ENCODE measurements around the gene PRR5.
"Not testable (repeated sequence)": the region's sequence is repeated elsewhere in the genome, so short reads cannot be mapped to it uniquely, and the experiment has no call there.

The PRR5 gene

DNA sequence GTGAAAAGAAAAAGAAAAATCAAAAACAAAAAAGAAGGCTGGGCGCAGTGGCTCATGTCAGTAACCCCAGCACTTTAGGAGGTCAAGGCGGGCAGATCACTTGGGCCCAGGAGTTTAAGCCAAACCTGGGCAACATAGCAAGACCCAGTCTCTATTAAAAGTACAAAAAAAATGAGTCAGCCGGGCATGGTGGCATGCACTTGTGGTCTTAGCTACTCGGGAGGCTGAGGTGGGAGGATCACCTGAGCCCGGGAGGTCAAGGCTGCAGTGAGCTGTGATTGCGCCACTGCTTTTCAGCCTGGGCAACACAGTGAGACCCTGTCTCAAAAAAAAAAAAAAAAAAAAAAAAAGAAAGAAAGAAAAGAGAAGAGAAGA, 26.0 kb upstream of the PRR5 start:
- DNase-seq = not testable (repeated sequence)

DNA sequence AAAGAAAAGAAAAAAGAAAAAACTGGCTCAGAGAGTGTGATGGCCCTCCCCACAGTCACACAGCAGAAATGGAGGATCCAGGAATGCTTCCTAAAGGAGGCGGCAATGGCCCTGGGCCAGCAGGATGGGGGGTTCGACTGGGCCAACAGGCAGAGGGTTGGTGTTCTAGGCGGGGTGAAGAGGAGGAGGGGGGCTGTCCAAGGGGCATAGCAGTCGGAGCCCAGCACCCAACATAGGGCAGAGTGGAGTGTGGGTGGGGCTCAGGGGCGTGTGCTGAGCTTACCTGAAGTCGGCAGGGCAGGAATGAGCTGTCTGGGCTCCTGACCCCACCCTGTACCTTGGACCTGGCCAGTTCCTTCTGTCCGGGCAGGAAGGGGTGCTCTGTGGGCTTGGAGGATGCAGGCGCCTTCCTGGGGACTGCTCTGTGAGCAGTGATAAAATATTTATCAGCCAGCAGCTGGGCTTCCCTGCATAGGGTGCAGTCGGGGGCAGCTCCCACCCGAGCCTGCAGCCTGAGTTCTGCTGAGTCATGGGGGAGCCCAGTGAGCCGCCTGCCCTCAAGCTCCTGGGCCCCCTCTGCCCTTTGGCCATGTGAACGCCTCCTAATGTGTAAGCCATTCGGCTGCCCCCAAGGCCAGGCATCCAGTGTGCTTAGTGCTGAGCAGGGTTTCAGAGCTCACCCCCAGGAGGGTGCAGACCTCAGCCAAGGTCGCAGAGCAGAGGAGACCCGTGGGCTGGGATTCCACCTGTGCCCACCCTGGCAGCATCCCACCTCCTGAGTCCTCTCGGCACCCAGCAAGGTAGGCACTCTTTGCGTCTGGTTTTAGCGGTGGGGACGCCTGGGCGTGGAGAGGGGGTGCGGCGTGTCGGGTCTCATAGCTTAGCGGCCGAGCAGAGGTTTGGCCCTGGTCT, 25.3 kb upstream of the PRR5 start:
- DNase-seq = no peak

DNA sequence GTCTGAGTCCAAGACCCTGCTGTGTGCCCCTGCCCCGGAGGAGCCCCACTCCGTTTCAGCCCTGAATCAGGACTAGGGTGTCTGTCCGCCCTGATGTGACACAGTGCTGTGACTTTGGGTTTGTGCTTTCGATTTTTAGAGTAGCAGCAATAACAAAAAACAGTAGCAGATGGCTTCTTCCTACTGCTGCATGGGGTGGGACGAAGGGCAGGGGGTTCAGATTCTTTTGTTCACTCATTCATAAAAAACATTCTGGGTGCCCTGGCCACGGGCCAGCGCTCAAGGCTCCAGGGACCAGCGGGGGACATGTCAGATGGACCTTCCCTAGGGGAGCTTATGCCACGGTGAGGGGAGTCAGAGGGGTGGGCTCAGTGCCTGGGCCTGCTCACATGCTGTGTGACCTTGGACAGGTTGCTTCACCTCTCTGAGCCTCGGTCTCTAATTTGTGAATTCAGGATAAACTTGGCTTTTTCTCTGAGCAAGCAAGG, 24.6 kb upstream of the PRR5 start:
- DNase-seq = no peak

DNA sequence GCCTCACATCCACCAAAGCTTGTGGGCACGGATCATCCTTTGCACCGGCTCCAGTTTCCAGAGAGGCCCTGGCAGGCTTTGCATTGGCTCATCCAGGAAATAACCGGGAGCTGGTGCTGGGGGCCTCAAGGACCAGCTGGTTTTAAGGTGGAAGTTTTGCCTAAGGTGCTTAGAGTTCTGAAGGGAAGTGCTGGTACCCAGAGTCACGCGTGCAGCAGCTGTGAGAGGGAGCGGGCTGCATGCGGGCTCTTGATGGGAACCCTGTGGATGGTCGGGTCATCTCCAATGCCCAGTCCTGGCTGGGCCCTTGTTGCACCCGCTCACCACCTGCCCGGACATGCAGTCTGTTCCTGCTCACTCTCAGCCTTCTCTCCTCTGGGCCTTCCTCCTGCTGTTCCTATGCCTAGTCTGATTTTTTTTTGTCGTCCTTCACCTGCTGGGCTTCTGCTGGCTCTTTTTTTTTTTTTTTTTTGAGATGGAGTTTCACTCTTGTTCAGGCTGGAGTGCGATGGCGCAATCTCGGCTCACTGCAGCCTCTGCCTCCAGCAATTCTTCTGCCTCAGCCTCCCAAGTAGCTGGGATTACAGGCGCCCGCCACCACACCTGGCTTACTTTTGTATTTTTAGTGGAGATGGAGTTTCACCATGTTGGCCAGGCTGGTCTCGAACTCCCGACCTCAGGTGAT, 24.0 kb upstream of the PRR5 start:
- no peak for DNase-seq

DNA sequence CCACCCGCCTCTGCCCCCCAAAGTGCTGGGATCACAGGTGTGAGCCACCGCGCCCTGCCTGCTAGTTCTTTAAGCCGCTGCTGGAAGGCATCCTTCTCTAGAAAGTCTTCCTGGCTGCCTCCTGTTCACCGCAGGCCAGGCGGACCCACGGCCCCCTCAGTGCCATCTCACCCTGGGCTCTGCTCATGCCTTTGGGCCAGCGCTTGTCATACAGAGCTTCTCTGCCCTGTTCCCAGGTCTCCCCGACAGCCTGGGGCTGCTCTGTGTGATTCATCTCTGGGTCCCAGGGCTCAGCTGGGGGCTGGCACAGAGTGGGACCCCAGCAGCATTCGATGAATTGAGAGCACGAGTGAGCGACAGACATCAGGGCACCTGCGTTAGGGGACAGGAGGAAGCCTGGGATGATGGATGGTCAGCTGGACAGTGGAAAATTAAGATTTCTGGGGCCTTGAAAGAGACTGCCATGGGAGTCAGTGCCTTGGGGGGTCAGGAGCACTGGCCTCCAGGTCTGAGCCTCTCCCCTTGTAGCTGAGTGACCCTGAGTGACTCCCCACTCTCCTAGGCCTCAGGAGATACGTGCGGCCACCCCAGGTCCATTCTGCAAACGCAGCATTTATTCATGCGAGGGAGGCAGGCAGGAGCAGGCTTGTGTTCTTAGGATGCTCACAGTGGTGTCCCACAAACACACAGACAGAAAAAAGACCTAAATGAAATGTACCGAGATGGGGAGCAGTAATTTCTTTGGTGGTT, 23.3 kb upstream of the PRR5 start:
- no peak for DNase-seq

DNA sequence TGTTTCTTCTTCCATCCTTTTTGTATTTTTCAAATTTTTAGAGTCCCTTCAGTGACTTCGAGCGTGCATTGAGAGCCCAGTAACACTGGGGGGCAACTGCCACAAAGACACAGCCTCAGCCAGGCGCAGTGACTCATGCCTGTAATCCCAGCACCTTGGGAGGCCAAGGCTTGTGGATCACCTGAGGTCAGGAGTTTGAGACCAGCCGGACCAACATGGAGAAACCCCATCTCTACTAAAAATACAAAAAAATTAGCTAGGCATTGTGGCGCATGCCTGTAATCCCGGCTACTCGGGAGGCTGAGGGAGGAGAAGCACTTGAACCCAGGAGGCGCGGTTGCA, 22.7 kb upstream of the PRR5 start:
- DNase-seq = not testable (repeated sequence)

DNA sequence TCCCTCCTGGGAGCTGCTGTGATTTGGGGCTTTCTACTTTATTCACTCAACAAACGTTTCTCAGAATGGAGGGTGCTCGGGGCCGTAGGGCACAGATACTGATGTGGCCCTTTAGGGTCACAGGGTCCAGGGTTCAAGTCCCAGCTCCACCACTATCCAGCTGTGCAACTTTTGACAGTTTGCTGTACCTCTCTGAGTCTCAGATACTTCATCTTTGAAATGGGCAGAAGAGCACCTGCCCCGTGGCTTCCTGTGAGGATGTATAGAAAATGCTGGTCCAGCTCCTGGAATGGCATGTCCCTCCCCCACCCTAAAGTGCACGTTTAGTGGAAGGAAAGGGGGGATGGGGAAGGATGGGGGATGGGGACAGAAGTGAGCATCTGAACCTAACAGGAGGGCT, 21.9 kb upstream of the PRR5 start:
- no peak for DNase-seq

DNA sequence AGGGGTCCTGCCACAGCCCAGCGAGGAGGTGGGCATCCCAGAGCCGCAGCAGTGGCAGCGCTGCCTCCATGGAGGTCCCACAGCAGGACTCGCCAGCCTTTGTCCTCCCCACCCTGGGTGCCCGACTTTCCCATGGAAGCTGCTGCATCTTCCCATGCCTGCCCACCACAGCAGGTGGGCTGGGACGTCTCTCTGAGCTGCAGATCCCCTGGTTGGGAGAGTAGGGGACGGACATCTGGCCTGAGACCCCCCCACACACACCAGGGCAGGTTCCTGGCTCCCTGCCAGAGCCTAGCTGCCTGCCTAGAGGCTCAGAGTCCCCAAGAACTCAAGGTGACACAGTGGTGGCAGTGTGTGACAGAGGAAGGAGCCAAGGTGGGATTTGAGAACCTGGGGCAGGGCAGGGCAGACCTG, 21.5 kb upstream of the PRR5 start:
- peak; percentile 29 for DNase-seq

DNA sequence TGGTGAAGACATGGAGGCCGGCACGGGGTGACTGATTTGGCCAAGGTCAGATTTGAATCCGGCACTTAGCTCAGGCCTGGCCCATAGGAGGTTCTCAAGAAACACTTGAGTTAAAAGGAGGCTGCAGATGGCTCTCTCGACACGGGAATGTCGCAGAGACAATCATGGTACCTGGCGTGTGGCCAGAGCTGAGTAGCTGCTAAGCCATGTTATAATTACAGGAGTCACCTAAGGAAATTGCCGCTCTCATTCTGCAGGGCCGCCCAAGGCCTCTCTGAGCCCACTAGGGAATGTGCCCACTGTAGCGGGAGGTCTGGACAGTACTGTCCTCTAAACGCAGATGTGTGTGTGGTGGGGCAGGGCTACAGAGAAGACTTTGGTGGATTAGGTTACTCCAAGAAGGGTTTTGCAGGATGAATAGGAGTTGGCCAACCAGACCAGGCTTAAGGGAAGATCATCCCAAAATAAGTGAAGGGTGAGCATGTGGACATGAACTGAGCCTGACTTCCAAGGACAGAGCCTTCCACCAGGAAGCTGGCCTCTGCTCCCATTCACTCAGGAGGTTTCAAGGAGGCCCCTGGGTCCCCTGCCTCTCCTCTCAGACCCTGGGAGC, 19.3 kb upstream of the PRR5 start:
- no peak for DNase-seq

DNA sequence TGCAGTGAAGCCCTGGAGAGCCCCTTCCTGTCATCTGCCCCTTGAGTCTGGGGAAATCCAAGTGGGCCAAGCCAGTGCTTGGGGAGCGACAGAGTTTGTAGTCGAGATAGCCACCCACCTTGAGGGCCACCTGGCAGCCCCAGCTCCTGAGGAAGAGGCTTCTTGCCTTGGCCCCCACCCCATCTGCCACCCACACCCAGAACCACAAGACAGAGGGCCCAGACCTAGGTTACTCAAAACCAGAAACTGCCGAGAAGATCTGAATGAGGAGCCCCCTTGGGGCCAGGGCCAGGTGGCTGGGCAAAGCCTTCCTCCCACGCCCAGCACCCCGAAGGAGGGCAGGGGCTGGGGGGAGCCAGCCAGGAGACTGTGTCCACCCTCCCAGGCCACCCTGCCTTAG, 18.8 kb upstream of the PRR5 start:
- DNase-seq = no peak

DNA sequence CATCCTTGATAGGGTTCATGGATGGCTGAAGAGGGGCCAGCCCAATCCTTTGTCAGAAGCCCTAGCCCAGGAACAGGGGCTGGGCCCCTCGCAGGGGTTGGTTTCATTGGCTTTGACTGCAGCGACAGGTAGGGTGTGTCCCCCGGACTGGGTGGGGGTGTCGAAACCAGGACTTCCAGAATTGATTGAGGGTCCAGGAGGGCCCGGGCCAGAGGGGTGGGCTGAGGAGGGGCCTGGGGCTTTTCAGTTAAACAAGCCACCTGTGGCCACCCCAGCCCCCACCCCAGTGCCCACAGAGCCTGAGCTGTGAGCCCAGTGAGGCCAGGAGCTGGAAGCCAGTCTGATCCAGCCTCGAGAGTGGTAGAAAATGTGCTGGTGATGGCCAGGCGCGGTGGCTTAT, 18.1 kb upstream of the PRR5 start:
- no peak for DNase-seq

DNA sequence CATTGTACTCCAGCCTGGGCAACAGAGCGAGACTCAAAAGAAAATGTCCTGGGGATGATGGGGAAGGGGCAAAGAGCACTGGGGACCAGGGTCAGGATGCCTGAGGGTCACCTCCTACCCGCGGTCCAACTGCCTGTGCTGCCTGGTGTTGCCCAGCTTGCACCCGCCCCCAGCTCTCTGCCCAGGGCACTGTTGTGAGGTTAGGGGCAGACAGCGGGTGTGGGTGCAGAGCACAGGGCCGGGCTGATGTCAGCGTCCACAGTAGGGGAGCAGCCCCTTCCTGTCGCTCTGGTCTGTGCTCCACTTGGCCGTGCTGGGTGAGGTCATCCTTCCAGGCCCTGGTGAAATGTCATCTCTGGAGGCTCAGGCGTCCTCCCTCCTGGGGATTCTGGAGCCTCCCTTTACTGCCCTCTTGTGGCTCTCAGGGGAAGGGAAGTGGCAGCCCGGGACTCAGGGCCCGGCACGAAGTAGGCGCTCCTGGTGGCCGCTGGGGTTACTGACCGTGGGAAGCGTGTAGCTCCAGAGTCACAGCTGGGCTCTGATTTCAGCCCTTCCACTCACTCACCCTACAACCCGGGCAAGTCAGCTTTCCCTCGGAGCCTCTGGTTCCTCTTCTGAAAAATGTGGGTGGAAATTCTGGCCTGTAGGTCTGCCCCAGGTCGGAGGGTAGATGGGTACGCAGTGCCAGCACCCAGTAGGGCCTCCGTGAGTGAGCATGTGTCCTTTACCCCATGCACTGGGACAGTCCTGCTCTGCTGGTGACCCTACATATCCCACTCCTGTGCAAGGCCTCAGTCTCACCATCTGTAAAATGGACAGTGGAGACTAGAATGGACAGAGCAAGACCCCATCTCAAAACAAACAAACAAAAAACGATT, 17.3 kb upstream of the PRR5 start:
- peak; percentile 82 for DNase-seq

DNA sequence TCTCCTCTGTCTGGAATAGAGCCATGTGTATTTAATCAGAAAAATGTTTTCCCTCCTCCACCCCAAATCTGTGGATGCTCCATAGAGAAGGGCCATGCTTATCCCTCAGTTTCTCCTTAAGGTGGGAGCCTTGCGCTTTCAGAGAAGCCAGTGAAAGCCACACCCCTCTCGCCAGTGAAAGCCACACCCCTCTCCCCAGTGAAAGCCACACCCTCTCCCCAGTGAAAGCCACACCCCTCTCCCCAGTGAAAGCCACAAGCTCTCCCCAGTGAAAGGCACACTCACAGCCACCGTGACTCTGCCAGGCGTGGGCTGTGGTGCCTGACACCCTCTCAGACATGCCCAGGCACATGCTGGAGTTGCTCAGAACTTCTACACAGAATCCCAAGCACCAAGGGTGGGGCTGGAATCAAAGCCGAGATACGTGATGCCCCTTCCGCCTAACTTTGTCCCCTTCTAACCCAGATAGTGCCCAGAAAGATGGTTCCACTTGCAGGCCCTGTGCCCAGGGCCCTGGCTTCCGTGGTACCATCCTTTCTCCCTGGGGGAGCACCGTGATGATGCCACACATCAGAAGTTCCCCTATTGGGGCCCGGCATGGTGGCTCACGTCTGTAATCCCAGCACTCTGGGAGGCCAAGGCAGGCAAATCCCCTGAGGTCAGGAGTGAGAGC, 16.5 kb upstream of the PRR5 start:
- no peak for DNase-seq

DNA sequence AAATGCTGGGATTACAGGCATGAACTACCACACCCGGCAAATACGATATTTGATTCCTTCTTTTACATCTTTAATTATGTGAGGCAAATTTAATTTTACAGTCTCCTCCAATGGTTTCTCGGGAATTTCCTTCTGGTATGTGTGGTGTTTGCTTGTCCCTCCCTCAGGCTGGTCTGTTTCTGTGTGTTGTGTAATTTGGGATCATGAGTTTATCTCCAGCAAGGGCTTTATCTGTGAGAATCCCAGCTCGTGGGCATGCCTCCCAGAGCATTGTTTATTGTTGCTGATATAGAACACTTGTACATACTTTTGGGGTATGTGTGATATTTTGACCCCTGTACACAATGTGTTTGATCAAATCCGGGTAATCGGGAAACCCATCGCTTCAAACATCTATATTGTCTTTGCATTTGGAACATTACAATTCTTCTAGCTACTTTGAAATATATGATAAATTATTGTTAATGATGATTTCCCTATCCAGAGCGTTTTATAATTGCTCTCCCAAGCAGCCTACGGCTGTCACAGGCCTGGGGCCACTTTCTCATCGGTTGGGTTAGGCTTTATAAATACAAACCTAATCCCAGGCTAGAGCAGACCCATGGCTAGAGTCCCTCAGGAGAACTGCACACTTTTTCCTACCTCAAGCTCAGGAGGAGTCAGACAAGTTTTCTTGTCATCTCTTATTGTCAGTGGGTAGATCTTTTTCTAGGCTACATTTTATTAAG, 15.0 kb upstream of the PRR5 start:
- DNase-seq = no peak

DNA sequence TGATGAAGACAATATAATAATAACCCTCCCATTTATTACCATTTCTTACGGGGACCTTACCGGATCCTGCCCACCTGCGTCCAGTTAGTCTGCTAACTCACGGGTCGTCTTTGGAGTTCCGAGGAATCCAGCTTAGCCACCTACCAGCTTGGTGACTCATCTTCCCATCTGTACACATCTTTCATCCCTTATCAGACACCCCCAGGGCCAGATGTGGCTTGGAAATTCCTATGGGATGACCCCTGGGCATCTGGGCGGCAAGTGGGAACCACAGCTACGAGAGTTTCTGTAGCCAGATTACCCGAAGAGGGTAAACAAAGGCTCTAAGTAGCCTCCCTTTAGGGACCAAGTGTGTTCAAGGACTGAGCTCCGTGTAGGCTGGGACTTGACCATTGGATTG, 12.8 kb upstream of the PRR5 start:
- DNase-seq = no peak

DNA sequence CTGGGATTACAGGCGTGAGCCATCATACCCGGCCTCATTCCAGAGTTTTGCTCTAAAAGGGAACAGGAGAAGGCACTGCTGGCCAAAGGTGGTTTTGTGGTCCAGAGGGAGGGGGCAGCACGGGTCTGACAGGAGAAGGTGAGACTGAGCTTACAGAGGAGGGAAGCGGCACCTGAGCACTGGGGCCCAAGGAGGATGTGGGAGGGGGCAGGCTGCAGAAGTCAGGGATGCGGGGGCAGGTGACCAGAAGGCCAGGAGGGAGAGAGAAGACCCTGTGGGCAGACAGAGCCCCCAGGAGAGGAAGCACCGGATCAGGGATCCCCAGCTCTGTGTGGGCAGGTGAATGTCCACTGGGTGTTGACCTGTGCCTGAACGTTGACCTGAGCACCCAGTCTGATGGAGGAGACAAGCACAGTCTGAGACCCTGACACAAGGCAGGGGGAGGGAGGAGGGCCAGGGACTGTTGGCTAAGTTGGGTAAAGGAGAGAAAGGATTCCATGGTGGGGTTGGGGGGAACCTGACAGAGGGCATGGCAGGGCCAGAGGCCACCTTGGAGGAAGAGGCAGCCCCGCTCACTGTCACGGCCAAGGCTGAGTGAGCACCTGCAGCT, 12.0 kb upstream of the PRR5 start:
- no peak for DNase-seq

DNA sequence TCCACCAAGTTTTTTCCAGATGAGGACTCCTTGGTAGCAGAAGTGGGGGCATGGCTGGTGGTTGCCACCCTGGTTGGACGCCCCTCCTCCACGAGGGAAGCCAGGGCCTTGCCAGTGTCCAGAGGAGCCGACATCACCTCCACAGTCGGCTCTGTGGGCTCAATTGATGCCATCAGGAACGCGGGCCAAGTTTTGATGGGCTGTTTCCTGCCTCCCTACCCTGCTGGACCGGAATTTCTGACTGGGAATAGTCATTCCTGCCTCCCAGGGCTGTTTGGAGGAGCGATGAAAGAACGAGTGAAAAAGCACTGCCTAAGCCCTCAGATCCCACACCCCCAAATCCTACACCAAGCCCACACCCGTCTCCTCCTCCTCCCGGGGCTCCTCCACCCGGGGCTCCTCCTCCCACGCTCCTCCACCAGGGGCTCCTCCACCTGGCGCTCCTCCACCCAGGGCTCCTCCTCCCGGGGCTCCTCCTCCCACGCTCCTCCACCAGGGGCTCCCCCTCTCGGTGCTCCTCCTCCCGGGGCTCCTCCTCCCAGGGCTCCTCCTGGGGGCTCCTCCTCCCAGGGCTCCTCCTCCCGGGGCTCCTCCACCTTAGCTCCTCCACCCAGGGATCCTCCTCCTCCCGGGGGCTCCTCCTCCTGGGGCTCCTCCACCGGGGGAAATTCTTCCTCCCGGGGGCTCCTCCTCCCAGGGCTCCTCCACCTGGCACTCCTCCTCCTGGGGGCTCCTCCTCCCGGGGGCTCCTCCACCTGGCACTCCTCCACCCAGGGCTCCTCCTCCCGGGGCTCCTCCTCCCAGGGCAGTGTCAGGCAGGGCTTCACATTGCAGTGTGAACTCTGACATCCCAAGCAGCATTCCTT, 10.0 kb upstream of the PRR5 start:
- peak; percentile 34 for DNase-seq

DNA sequence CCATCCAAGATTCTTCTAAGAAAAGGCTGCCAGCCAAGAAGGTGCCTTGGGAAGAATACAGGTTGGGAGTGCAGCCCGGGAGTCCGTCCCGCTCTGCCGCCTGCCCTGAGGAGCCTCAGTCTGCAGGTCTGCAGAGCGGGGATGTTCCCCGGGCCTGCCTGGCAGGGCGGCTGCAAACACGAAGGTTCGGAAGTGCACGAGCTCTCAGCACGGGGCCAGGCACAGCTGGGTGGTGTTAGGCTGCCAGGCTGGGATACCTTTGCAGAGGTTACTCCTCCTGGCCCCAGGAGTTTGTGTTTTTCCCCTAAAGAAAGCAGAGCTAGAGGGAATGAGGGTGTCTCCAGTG, 9.4 kb upstream of the PRR5 start:
- DNase-seq = no peak

DNA sequence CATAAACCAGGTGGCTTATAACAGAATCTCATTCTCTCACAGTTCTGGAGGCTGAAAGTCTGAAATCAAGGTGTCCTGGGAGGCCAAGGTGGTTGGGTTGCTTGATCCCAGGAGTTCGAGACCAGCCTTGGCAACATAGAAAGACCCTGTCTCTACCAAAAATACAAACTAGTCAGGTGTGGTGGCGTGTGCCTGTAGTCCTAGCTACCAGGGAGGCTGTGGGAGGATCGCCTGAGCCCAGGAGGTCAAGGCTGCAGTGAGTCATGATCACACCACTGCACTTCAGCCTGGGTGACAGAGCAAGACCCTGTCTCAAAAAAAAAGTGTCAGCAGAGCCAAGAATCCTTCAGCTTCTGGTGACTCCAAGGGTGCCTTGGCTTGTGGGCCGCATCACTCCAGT, 8.9 kb upstream of the PRR5 start:
- no peak for DNase-seq

DNA sequence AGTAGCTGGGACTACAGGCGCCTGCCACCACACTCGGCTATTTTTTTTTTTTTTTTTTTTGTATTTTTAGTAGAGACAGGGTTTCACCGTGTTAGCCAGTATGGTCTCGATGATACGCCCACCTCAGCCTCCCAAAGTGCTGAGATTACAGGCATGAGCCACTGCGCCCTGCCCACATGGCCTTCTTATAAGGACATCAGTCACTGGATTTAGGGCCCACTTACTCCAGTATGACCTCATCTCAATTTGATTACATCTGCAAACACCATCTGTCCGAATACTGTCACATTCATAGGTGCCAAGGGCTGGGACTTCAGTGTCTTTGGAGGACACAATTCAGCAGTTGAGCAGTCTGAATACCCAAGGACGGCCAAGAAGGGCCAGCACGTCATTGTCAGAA, 8.2 kb upstream of the PRR5 start:
- DNase-seq = no peak
